ENCODE results near the gene AURKAIP1.

- TF ChIP-seq SUZ12 (IDR thresholded peaks at IDR 0.05) (no peak), HDGF (IDR thresholded peaks at IDR 0.05; ENCODE audit: borderline replicate concordance) (no peak), FOXK2 (IDR thresholded peaks at IDR 0.05) (no peak), FOXM1 (IDR thresholded peaks at IDR 0.05; ENCODE audit: borderline replicate concordance) (no peak), LEF1 (IDR thresholded peaks at IDR 0.05; ENCODE audit: borderline replicate concordance) (no peak)
Measured at GRCh38 chr1:1352786-1353388, 22.1 kb downstream of the AURKAIP1 start.

All from HEK293T (cell line).